ENCODE data around the gene RSBN1. TPM values are rescaled to one million over a fixed set of nuclear protein-coding genes. Genes with fewer than 3 reads are reported as not detected.

RSBN1 gene
- total RNA-seq, 1 experiment from 2014 or later: 10.7 TPM

DNA sequence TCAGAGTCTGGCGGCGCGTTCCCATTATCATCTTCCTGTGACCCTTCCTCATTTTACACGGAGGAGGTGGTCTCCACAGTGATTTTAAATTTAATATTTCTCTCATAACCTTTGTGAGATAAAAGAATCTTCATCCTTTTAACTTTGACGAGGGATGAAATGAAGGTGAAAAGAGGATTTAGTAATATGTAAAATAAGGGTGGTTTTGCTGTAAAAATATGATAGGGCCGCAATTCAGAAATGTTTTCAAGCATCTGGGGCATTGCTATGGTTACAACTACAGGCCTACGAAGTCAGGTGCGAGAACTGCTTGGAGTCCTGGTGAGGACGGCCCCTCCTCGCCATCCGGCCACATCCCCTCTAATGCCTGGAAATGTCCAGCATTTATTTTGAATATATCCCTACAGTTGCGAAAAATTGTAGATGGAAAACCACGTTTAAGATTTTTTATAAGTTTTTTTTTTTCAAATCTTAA, 422 bp upstream of the RSBN1 start:
- no peak for DNase-seq (ENCODE audit: low read depth)

DNA sequence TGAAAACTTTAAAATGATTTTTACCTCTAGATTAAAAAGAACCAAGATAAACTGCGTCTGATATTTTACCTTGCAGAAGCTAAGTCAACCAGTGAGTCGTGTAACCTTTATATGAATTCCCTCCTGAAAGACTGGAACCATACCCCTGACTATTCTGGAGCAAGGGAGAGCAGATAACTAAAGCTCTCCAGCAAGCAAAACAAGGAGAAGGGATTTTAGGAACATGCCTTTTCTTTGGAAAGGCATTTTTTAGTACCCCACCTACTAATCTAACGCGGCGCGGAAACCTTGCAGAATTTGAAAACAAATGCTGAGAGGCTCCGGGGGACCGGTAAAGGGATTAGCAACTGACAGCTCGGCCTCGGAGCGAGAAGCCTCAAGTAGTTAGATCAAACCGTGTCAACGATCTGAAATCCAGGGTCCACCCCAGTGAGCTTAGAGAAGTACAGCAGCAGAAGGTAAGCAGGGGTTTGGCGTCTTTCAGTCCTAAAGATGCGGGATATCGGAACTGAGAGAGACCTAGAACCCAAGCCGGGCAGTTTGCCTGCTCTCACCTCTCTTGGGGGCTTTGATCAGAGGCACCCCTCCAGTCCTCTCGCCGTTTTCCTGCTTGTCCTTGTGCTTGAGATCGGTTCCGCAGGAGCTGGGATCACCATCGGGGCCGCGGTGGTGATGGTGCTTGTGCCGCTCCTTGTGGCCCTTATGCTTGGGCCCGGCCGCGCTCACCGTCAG, 954 bp downstream of the RSBN1 start:
- no peak for DNase-seq (ENCODE audit: low read depth)

GRCh38 chr1:113809670-113810602, 2.3 kb downstream of the RSBN1 start:
- peak; percentile 7 for DNase-seq (ENCODE audit: low read depth)

- no peak for DNase-seq (ENCODE audit: low read depth)
These were observed 3.7 kb downstream of the RSBN1 start for GRCh38 chr1:113808450-113809195.

DNA sequence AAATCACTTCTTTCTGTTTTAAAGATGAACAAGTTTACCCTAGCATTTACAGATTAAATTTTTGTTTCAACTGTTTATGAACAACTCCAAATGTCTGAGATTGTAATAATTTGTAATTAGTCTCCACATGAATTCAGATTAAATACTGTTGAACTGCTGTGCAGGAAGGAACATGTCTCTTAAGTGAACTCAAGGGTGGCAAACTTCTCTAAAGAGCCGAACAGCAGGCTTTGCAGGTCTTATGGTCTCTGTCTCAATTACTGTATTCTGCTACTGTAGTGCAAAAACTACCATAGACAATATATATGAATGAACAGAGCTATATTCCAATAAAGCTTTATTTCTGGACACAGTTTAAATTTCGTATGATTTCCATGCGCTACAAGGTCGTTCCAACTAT, 6.6 kb downstream of the RSBN1 start:
- DNase-seq (ENCODE audit: low read depth): no peak

DNA sequence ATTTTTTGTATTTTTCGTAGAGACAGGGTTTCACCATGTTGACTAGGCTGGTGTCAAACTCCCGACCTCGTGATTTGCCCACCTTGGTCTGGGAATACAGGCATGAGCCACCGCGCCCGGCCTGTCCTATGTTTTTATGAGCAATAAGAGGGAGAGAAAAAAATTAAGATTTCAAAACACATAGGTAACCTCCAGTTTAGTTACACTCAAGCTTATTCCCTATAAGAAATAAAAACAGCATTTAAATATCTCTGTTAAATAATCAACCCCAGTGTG, 7.1 kb downstream of the RSBN1 start:
- DNase-seq (ENCODE audit: low read depth): no peak

- peak; percentile 64 for DNase-seq (ENCODE audit: low read depth)
These were observed 7.6 kb downstream of the RSBN1 start for GRCh38 chr1:113804421-113805255.

DNA sequence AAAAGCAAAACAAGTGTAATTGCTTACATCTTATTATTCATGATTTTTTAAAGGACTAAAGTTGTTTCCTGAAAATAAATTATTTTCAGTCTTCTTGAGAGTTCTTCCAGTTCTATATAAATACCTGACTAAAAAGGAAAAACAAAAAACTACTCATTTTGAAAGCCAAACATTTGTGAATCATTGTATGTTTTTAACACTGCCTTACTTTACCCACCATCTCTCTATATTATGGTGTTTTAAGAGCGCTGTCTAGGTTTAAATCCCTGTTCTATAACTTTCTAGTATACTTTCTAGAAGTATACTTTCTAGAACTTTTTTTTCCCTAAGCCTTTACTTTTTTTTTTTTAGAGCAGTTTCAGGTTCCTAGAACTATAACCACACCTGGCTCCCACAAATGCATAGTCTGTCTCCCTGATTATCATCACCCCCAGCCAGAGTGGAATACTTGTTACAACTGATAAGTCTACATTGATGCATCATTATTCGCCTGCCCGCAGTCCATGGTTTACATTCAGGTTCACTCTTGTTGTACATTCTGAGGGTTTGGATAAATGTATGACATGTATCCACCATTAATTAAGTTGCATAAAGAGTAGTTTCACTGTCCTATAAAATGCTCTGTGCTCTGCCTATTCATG, 9.8 kb downstream of the RSBN1 start:
- DNase-seq (ENCODE audit: low read depth): no peak

GRCh38 chr1:113800487-113800886, 11.8 kb downstream of the RSBN1 start:
- no peak for DNase-seq (ENCODE audit: low read depth)

GRCh38 chr1:113797472-113797871, 14.8 kb downstream of the RSBN1 start:
- no peak for DNase-seq (ENCODE audit: low read depth)

DNA sequence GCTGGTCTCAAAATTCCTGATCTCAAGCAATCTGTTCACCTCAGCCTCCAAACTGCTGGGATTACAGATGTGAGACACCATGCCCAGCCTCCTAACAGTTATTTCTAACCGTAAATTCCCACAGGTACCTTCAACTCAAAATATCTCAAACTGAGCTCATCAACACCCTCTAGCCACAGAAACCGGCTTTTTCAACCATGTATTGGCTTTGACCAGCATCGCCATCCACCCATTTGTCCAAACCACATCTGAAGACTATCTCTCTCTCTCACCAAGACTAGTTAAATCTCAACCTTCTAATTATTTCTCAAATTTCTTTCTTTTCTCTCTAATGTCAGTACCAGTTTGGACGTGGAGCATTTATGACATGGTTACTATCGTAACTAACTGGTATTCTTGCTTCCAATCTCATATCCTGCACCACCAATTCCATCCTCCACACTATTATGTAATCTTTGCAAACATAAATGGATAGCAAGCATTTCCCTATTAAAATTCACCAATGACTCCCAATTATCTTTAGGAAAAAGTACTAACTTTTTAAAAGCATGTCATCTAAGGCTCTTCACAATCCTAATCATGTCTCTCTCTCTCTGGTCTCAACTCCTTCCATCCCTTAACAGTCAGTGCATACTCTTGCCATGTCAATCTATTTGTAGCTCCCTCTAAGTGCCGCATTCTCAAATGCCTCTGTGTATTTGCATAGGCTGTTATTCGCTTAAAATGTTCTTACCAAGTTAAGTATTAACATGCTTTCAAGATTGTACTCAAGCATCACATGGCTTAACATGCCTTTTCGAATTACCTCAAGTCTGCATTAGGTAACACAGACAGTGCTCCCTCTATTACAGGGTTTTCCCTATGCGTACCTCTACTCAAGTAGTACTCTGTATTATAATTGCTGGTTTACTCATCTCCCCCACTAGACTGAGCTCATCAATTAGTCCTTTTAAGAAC, 18.1 kb downstream of the RSBN1 start:
- no peak for DNase-seq (ENCODE audit: low read depth)

GRCh38 chr1:113792986-113793385, 19.3 kb downstream of the RSBN1 start:
- DNase-seq (ENCODE audit: low read depth): peak; percentile 40

GRCh38 chr1:113792471-113792870, 19.8 kb downstream of the RSBN1 start:
- DNase-seq (ENCODE audit: low read depth): no peak

DNA sequence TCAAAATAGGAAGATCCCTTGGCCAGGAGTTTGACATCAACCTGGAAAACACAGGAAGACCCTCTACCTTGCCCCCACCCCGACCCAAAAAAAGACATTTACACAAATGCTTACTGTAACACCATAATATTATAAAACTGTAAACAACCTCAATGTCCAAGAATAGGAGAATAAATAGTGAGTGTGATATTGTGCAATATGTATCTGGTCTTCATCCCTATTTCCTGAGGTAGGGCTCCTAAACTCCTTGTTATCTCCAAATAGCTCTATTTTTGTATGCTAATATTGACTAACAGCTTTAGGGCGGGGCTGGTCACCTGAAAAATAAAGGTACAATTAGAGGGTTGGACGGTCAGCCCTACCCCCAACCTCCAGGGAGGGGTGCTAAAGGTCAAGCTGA, 23.5 kb downstream of the RSBN1 start:
- DNase-seq (ENCODE audit: low read depth): no peak

DNA sequence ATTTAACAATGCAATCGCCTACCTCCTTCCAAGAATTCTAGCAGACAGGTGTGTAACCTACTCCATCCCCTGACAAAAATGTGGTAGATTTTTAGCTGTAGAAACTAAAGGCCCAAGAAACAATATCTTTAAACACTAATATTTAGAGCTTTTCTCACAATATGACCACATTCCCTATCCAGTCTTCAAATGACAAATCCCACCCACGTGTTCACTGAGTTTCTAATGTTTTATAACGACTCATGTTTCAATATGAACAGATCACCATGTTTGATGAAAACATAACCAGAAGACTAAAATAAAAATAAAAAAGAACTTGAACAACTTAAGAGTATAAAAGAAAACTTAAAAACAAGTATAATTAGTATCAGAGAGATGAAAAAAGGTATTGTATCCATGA, 24.6 kb downstream of the RSBN1 start:
- no peak for DNase-seq (ENCODE audit: low read depth)

GRCh38 chr1:113786069-113786468, 26.2 kb downstream of the RSBN1 start:
- DNase-seq (ENCODE audit: low read depth): peak; percentile 28

DNA sequence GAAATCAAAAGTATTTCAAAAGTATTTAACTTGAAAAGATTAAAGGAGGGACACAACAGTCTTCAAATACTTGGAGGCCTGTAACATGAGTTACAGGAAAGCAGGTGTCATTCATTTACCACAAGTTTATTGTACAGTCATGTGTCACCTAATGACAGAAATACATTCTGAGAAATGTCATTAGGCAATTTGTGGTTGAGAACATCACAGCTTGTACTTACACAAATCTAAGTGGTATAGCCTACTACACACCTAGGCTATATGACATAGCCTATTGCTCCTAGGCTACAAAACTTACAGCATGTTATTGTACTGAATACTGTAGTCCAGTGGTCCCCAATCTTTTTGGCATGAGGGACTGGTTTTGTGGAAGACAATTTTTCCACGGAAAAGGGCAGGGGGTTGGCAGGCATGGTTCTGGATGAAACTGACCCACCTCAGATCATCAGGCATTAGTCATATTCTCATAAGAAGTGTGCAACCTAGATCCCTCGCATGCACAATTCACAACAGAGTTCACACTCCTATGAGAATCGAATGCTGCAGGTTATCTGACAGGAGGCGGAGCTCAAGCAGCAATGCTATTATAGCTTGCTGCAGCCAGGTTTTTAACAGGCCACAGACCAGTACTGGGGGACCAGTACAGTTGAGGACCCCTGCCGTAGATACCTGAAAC, 28.0 kb downstream of the RSBN1 start:
- DNase-seq (ENCODE audit: low read depth): peak; percentile 50

DNA sequence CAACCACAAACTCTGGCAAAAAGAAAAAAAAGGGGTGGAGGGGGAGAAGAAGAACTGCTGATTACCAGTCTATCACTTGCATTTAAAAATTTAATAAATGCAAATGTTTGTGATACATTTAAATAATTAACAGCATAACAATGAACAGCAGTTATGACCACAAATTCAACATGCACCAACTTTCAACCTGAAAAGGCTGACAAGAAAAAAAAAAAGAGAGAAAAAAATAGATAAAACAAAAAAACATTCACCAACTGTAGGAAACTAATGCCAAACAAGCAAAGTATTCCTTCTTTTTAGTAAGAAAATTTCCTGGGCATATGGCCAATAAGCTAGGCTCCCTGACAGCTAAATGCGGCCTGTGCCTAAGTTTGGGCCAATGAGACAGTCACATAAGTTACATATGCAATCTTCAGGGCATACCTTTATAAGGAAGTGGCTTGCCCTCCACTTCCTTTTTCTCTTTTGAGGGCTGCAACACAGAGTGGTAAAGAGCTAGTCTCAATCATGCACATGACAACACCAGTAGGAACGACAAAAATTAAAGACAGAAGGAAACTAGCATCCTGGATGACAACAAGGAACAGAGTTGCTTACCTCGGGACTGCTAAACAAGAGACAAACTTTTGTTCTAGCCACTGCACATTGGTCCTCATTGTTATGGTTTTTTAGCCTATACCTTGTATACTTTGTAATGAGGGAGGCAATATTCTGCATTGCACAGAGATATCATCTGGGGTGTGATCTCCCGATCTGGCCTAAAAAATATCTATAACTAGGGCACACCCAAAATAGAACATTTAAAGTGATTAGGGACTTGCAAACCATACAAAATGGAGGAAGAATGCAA, 28.8 kb downstream of the RSBN1 start:
- DNase-seq (ENCODE audit: low read depth): peak; percentile 37
